Activated CD8-positive, alpha-beta memory T cell treated with anti-CD3 and anti-CD28 coated beads for 36 hours (primary cell): ENCODE measurements around the gene OTOG. TPM values are rescaled to one million over a fixed set of nuclear protein-coding genes. Genes with fewer than 3 reads are reported as not detected.

Experiments used
- CTCF ChIA-PET: fragments of 350-600 bp; sonication (Branson Sonifier 250); formaldehyde crosslinking; loops from one replicate; lab custom pipeline; 2021; ENCODE audit warnings: antibody characterized with exemption; lab: Charles Lee
- POLR2A ChIA-PET: fragments of 350-600 bp; sonication (Branson Sonifier 250); formaldehyde crosslinking; loops from one replicate; lab custom pipeline; 2021; ENCODE audit warnings: antibody characterized with exemption; lab: Charles Lee
- total RNA-seq, 2 experiments: library from RNA; stranded (reverse); gene quantifications; one replicate each; pipeline ENCODE4 v1.2.3, GENCODE V29; 2021

The OTOG gene
- total RNA-seq, 2 experiments from 2014 or later = not detected

- POLR2A ChIA-PET = no interaction called here
- CTCF ChIA-PET = no interaction called here
Measured at GRCh38 chr11:17550450-17551346, 3.6 kb downstream of the OTOG start.

DNA sequence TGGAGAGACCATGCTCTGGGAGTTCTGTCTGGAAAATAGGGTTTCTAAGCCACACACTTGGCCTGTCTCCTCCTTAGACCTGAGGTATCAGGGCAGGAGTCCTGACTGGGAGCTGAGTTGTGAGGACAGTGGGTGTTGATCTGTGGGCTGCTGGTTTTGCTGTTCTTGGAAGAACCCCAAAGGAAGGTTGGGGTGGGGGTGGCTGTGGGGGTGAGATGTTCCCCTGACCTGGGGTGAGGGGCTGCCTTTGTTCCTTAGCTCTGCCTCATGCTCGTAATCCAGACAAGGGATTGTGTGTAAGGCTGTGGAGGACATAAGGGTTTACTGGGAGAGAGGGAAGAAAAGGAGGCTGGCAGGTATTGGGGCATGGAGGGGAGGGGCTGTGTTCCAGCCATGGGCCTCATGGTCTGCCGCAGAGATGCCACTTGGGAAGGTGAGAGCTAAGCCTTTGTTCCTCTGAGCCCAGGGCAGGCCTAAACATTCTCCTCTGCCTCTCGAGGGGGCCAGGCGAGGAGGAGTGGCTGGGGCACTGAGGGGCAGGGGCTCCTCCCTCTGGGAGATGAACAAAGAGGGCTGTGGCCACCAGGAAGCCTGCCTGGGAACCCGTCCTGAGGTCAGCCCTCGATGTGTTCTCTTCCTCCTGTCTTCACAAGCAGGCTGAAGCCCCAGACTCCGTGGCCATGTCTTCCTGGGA, 4.4 kb downstream of the OTOG start:
- ChIA-PET POLR2A (no interaction called here), CTCF (no interaction called here)

- ChIA-PET POLR2A (no interaction called here), CTCF (no interaction called here)
Measured at GRCh38 chr11:17552041-17552355, 4.9 kb downstream of the OTOG start.

GRCh38 chr11:17552392-17553248, 5.6 kb downstream of the OTOG start:
- ChIA-PET CTCF (no interaction called here), POLR2A (no interaction called here)

DNA sequence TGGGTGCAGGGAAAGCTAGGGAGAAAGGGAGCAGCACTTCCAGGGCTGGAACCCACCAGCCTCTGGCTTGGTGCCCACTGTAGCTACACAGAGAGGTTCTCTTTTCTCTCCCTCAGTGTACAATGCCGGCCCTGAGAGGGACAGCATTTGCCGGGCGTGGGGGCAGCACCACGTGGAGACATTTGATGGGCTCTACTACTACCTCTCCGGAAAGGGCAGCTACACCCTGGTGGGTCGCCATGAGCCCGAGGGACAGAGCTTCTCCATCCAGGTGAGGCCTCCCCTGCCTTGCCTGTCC, 6.1 kb downstream of the OTOG start:
- ChIA-PET CTCF (no interaction called here), POLR2A (no interaction called here)

DNA sequence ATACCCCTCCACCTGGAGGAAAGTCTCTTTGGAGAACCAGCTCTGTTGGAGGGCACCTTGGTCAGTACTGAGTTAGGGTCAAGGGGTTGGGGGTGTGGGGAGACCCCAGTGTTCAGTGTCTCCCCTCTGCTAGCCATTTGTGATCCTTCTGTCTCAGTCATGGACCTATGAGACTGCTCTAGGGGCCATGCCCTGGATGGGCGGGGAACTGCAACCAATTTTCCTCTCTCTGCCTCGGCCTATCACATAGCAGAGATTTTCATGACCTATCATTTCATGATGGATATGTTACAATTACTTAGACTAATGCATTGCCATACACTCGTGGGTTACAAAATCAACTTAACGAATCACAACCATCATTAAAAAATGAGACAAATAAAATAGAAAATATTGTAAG, 7.4 kb downstream of the OTOG start:
- POLR2A ChIA-PET = no interaction called here
- CTCF ChIA-PET = no interaction called here

DNA sequence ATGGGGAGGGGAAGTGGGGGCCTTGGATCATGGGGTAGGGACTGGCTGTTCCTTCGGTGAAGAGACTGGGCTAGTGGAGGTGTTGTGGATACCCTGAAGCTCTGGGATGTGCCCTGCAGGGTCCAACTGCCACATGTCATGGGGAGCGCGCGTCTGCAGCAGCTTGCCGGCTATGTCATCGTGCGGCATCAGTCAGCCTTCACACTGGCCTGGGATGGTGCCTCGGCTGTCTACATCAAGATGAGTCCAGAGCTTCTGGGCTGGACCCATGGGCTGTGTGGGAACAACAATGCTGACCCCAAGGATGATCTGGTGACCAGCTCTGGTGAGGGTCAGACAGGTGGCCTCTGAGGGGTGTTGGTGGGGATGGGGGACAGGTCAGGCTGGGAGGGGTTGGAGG, 9.9 kb downstream of the OTOG start:
- CTCF ChIA-PET = no interaction called here

GRCh38 chr11:17558025-17558780, 11.1 kb downstream of the OTOG start:
- CTCF ChIA-PET = no interaction called here
- POLR2A ChIA-PET = no interaction called here

More for the DNA sequence above, 9.9 kb downstream of the OTOG start:
- POLR2A ChIA-PET = no interaction called here

DNA sequence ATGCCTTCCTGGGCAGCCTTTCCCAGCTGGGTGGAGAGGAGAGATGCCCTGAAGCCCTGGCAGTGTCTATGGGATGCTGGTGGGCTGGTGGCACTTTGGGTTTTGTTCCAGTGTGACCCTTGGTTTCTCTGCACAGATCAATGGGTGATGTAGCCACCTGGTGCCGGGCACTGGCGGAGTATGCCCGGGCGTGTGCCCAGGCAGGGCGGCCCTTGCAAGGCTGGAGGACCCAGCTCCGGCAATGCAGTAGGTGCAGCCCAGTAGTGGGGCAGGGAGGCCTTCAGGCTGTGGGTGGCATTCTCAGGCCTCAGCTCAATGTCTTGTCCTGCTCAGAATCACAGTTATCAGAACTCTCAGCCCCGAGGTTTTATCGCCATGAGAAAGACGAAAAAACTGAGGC, 11.9 kb downstream of the OTOG start:
- ChIA-PET POLR2A (no interaction called here), CTCF (no interaction called here)

DNA sequence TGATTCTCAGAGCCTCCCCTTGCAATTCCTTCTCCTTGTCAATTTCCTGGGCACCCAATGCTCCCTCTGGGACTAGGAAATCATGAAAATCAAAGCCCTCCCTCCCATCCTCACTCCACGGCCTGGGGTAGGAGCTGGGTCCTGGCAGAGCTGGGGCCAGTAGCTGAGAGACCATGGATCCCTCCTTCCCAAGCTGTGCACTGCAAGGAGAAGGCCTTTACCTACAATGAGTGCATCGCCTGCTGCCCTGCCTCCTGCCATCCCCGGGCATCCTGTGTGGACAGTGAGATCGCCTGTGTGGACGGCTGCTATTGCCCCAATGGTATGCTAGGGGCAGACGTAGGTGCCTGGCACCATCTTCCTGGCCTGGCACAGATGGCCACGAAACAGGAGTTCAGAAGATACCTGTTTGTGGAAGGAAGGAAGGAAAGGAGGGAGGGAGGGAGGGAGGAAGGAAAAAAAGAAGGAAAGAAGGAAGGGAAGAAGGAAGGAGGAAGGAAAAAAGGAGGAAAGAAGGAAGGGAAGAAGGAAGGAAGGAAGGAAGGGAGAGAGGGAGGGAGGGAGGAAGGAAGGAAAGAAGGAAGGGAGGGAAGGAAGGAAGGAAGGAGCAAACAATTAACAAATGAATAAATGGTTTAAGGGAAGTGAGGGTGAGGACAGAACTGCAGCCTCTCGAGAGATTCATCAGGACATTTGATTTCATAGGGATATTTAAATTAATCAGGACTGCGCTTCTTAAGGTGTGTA, 12.5 kb downstream of the OTOG start:
- POLR2A ChIA-PET = no interaction called here

DNA sequence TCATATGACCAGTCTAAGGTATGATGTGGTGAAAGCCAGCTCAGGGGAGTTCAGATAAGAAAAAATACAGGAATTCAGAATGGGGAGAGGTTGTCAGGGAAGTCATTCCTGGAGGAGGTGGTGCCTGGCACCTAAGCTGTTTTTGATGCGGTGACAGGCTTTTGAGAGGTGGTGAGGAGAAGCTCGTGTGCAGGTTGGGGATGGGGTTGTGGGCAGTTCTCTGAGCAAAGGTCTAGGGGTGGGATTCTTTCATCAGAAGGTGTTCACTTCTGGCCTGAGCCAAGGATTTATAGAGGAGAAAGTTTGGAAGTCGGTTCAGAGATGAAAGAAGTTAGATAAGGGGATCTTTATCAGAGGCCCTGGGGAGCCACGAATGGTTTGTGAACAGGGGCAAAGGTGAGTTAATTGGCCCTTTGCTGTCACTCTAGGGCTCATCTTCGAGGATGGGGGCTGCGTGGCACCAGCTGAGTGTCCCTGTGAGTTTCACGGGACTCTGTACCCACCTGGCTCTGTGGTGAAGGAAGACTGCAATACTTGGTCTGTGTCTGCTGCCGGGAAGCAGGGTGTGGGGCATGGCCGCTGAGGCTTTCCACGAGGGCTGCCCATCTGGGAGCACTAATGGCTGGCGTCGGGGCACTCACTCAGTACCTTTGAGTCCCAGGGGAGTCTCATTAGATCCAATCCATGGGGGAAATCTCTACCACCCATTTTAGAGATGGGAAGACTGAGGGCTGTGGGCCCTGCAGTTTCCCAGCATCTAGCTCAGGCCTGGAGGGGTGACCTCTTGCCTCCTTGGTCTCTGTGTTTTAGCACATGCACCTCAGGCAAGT, 13.4 kb downstream of the OTOG start:
- ChIA-PET POLR2A (no interaction called here), CTCF (no interaction called here)

More for the DNA sequence above, 12.5 kb downstream of the OTOG start:
- CTCF ChIA-PET = no interaction called here

GRCh38 chr11:17561111-17561415, 14.0 kb downstream of the OTOG start:
- POLR2A ChIA-PET = no interaction called here
- CTCF ChIA-PET = no interaction called here

- POLR2A ChIA-PET = no interaction called here
- CTCF ChIA-PET = interaction anchor here (0.6 kb wide), 2 partner anchors 30 to 314 kb away, joined by 3 to 4 read pairs; no protein-coding TSS in a partner anchor
Measured at GRCh38 chr11:17561526-17561925, 14.5 kb downstream of the OTOG start.

DNA sequence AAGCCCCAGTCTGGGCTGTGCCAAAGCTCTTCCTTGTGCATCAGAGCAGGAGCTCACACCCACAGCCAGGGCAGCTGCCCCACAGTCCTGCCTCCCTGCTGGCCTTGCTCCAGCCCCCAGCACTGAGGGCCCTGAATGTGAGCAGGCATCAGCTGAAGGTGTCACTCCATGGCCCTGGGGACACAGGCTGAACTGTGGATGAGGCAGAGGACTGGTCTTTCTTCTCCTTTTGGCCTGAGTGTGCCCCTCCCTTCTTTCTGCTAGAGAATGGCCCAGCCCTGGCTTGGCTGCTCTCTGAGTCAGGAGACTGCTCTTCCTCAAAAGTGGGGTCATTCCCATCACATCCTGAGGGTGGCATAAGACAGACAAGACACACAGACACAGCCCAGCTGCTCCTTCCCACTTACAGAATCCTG, 16.2 kb downstream of the OTOG start:
- CTCF ChIA-PET = no interaction called here
- POLR2A ChIA-PET = no interaction called here

DNA sequence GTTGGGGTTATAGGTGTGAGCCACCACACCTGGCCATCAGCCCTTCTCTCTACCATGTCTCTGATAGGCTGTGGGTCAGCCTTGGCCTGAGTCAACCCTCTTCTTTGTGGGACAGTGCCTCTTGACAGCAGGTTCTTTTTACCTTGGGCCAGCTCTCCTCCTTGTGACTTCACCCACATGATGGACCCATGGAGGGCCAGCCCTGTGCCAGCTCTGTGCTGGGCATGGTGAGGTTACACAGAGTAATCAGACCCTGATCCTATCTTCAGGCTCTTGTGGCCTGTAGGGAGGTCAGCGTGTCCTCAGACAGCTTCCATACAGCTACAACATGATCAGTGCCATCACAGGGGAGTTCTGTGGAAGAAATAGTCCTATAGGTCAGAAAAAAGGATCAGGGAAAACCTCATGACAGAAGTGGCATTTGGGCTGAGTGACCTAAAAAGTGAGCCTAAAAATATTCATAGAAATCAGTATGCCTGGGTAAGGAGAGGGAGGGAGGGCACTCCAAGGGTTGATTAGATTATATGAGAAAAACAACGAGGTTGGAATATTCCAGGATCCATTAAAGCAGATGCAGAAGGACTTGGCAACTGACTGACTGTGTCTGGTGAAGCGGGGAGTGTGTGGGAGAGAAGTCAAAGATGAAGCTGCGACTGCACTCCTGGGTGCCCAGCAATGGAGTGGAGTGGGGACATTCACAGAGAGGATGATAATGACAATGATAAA, 17.1 kb downstream of the OTOG start:
- CTCF ChIA-PET = no interaction called here
- POLR2A ChIA-PET = no interaction called here

GRCh38 chr11:17564687-17565042, 17.6 kb downstream of the OTOG start:
- CTCF ChIA-PET = no interaction called here
- POLR2A ChIA-PET = no interaction called here

DNA sequence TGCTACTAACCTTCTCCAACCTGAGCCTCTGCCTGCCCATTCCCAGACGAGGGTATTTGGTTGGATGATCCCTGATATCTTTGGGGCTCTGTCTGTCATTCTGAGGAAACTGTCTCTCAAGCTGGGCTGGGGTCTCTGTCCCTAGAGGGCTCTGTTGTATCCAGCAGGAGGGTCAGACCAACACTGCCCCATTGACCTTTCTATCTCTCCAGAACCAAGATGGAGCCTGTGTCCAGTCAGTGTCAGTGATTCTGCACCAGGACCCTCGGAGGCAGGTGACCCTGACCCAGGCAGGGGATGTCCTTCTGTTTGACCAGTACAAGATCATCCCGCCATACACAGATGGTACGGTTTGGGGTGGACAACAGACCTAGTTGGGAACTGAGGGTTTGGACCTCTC, 21.9 kb downstream of the OTOG start:
- ChIA-PET CTCF (no interaction called here), POLR2A (no interaction called here)

DNA sequence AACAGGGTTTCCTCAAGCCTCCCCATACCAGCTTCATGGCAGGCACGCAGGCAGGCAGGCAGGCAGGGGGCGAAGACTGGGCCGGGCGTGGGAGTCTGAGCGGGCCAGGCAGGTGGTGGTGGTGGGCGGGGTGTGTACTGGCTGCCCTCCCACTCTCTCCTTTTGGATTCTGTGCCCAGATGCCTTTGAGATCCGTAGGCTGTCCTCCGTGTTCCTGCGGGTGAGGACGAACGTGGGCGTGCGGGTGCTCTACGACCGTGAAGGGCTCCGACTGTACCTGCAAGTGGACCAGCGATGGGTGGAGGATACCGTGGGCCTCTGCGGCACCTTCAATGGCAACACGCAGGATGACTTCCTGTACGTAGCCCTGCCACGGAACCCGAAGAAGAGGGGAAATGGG, 23.0 kb downstream of the OTOG start:
- ChIA-PET POLR2A (no interaction called here), CTCF (no interaction called here)
